Left lung (tissue), 10 donors: ENCODE results near the gene RET. TPM values are rescaled to one million over a fixed set of nuclear protein-coding genes. Genes with fewer than 3 reads are reported as not detected.
"Not testable (repeated sequence)": the region's sequence is repeated elsewhere in the genome, so short reads cannot be mapped to it uniquely, and the experiment has no call there.

Experiments used
- ATAC-seq: fragments of 200-7000 bp; cut with Tn5 transposase; one replicate; pipeline ENCODE4 v1.9.1; 2020; ENCODE audit warnings: moderate library complexity
- DNase-seq, 4 donors: peaks; one replicate each; pipeline ENCODE4 v3.0.0-alpha.2; 2013 to 2020
- H3K27ac ChIP-seq, 2 donors: fragments of 200-600 bp; sonication (generic) in 1 of 2; one replicate each; pipeline versions ENCODE4 v1.5.0 to v1.8.0; 2020 to 2021
- H3K27me3 ChIP-seq, 2 donors: fragments of 200-600 bp; sonication (generic) in 1 of 2; one replicate each; pipeline versions ENCODE4 v1.5.0 to v1.8.0; 2020 to 2021
- H3K36me3 ChIP-seq, 2 donors: fragments of 200-600 bp; sonication (generic) in 1 of 2; one replicate each; pipeline versions ENCODE4 v1.5.0 to v1.8.0; 2020 to 2021
- H3K4me1 ChIP-seq, 2 donors: fragments of 200-600 bp; one replicate each; pipeline ENCODE4 v1.8.0; 2021
- H3K4me3 ChIP-seq, 2 donors: fragments of 200-600 bp; sonication (generic) in 1 of 2; one replicate each; pipeline versions ENCODE4 v1.5.0 to v1.8.0; 2020 to 2021; ENCODE audit warnings: mild to moderate bottlenecking in 1 of 2
- H3K9me3 ChIP-seq, 2 donors: fragments of 200-600 bp; sonication (generic) in 1 of 2; one replicate each; pipeline versions ENCODE4 v1.5.0 to v1.8.0; 2020 to 2021
- intact Hi-C, 2 donors: fragments of 100-400 bp; cut with DNase I; formaldehyde crosslinking; loops; one replicate each; pipeline versions ENCODE4 v1.11.2 to v1.14.2; 2022
- polyA plus RNA-seq, 6 donors: library from polyadenylated mRNA; unstranded; fragments of 120-200 nt; gene quantifications; one replicate each; pipeline ENCODE4 v1.2.1, GENCODE V29; 2013; ENCODE audit not compliant: insufficient read length in 6 of 6
- total RNA-seq, 2 donors: library from RNA; stranded (reverse); fragmentation: NEBNext Ultra II Directional; extraction: Animal tissue kit (Norgen Biotek cat#: 25700); gene quantifications; one replicate each; pipeline ENCODE4 v1.2.1, GENCODE V29; 2021
- TF ChIP-seq, protein P1 (sequence below), 2 donors: fragments of 200-600 bp; sonication (generic) in 1 of 2; IDR thresholded peaks; one replicate each; pipeline versions ENCODE4 v1.5.0 to v1.8.0; 2021; ENCODE audit warnings: antibody characterized with exemption in 2 of 2
- donor health status: DM: no; HTN: yes; CAD: no.
- donor health status: DM: no; HTN: no; CAD: no.

The RET gene
- total and polyA plus RNA-seq, 8 donors: 0.97 to 3.8 (median 2.0) TPM

DNA sequence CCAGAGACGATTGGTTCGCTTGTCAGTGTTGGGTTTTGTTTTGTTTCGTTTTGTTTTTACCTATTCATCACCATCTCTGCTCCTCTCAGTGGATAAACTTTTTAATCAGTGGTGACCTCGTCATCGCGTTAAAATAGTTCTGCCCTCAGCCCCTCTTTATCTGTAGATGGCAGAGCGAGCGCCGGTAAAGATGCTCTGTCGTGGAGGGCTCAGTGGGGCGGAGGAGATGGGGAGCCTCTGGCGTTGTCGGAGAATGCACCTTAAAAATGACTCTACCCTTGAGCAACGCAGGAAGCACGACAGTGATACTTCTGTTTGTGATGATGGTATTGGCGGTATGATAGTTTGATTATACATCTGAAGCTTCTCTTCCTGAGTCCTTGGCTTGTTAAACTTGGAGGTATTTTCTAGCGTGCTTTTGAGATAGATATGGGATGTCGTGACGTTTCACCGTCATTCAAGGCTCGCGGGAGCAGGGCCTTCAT, 61.9 kb downstream of the RET start:
- peak overlapping the region; percentile 96 to 97 for H3K27ac ChIP-seq
- peak overlapping the region; percentile 82 to 96 for H3K4me3 ChIP-seq
- H3K9me3 ChIP-seq: no peaks in the 10 kb centered on the region
- peaks cover 28 to 59% of the 10 kb centered on the region in 2 donors for H3K4me1 ChIP-seq
- TF ChIP-seq, protein P1, sequence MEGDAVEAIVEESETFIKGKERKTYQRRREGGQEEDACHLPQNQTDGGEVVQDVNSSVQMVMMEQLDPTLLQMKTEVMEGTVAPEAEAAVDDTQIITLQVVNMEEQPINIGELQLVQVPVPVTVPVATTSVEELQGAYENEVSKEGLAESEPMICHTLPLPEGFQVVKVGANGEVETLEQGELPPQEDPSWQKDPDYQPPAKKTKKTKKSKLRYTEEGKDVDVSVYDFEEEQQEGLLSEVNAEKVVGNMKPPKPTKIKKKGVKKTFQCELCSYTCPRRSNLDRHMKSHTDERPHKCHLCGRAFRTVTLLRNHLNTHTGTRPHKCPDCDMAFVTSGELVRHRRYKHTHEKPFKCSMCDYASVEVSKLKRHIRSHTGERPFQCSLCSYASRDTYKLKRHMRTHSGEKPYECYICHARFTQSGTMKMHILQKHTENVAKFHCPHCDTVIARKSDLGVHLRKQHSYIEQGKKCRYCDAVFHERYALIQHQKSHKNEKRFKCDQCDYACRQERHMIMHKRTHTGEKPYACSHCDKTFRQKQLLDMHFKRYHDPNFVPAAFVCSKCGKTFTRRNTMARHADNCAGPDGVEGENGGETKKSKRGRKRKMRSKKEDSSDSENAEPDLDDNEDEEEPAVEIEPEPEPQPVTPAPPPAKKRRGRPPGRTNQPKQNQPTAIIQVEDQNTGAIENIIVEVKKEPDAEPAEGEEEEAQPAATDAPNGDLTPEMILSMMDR (IDR thresholded peaks at IDR 0.05): no peak
- no peaks in the 10 kb centered on the region for H3K27me3 ChIP-seq
- intact Hi-C loops: no loop called here
- H3K36me3 ChIP-seq: no peaks in the 10 kb centered on the region
- peak; percentile 22 for ATAC-seq
- DNase-seq: peak in 1 of 4 donors; percentile 44

DNA sequence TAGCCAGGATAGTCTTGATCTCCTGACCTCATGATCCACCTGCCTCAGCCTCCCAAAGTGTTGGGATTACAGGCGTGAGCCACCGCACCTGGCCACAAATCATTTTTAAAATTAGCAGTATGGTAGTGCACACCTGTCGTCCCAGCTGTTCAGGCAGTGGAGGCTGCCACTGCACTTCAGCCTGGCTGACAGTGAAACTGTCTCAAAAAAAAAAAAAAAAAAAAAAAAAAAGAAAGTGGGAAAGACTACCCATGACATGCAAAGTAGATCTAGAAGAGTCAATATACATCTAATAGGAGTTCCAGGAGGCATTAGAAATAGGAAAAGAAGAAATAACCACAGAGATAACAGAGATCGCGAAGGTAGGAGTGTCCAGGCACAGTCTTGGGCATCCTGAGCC, 64.6 kb downstream of the RET start:
- Histone ChIP-seq H3K4me3 (no peak overlapping the region), H3K9me3 (no peaks in the 10 kb centered on the region), H3K4me1 (peaks cover 28 to 79% of the 10 kb centered on the region in 2 donors), H3K36me3 (no peaks in the 10 kb centered on the region), H3K27ac (peak overlapping the region in 1 of 2 donors; percentile 96), H3K27me3 (no peaks in the 10 kb centered on the region)
- intact Hi-C loops: no loop called here
- ATAC-seq: no peak
- no peak for DNase-seq
- TF ChIP-seq, protein P1 (IDR thresholded peaks at IDR 0.05): no peak

DNA sequence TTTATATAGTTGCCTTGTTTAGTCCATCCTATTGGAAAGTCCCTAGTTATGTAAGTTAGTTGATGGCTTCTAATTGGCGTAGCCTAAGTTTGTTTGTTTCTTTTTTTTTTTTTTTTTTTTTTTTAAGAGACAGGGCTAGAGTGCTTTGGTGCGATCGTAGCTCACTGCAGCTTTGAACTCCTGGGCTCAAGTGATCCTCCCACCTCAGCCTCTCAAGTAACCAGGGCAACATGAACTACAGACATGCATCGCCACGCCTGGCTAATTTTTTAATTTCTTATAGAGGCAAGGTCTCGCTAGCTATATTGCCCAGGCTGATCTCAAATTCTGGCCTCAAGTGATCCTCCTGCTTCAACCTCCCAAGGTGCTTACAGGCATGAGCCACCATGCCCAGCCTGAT, 68.4 kb downstream of the RET start:
- DNase-seq (no peak), ATAC-seq (peak; percentile 43)
- H3K27ac ChIP-seq: peak overlapping the region in 1 of 2 donors; percentile 23
- intact Hi-C loops: no loop called here
- peaks cover 0 to 3% of the 10 kb centered on the region in 2 donors for H3K9me3 ChIP-seq
- H3K27me3 ChIP-seq: no peaks in the 10 kb centered on the region
- no peak overlapping the region for H3K4me3 ChIP-seq
- no peaks in the 10 kb centered on the region for H3K36me3 ChIP-seq
- TF ChIP-seq, protein P1 (IDR thresholded peaks at IDR 0.05): no peak
- H3K4me1 ChIP-seq: peaks cover 13 to 73% of the 10 kb centered on the region in 2 donors

DNA sequence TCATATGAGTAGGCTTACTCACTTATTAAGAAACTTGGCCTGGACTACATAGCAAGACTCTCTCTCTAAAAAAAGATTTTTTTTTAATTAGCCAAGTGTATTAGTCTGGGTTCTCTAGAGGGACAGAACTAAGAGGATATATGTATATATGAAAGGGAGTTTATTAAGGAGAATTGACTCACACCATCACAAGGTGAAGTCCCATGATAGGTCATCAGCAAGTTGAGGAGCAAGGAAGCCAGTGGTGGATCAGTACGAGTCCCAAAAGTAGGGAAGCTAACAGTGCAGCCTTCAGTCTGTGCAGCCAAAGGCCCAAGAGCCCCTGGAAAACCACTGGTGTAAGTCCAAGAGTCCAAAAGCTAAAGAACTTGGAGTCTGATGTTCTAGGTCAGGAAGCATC, 69.1 kb downstream of the RET start:
- H3K4me3 ChIP-seq, H3K36me3 ChIP-seq: not testable (repeated sequence)

DNA sequence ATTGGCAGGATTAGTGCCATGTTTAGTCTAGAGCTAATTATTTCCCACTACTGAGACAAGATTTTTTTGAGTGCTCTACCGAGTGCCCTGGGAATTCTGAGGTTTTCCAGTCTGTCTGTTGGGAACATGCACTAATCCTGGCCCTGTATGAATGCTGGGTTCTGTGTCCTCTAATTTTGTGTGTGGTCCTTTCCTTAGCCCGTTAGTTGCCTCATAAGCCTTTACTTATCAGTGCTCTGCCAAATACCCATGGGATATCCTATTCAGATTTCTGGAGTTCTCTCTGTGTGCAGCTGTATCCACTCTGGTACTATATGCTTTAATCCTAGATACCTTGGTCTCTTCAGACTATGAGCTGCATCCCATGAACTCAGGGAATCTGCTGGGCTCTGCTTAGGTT, 74.5 kb downstream of the RET start:
- intact Hi-C loops: no loop called here
- Histone ChIP-seq H3K9me3 (peaks cover 0 to 3% of the 10 kb centered on the region in 2 donors), H3K27me3 (no peaks in the 10 kb centered on the region), H3K36me3 (no peaks in the 10 kb centered on the region), H3K4me1 (peaks cover 16 to 69% of the 10 kb centered on the region in 2 donors), H3K27ac (peak overlapping the region; percentile 3 to 16), H3K4me3 (no peak overlapping the region)
- DNase-seq: no peak
- TF ChIP-seq, protein P1 (IDR thresholded peaks at IDR 0.05): no peak
- ATAC-seq: peak; percentile 40

More for the DNA sequence above, 69.1 kb downstream of the RET start:
- DNase-seq, H3K27me3 ChIP-seq, H3K27ac ChIP-seq, H3K9me3 ChIP-seq, ATAC-seq, intact Hi-C loops: not testable (repeated sequence)
- peaks cover 15 to 70% of the 10 kb centered on the region in 2 donors for H3K4me1 ChIP-seq

DNA sequence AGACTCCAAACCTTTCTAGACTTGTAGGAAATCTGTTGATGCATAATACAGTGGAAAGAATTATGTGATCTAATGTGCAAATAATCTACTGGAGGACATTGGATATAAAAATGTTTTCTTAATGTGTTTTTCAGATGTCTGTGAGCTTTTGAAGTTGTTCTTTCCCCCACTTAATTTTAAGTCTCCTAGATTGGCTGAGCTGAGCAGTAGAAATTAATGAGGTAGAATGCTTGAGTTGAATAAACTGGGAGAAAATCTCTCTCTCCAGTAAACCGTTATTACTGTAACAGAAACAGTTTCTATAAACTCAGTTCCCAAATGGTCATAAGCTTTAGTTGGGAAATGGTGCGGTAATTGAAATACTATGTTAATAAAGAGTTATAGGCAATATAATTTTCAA, 77.0 kb downstream of the RET start:
- H3K36me3 ChIP-seq: no peaks in the 10 kb centered on the region
- H3K4me1 ChIP-seq: peaks cover 25 to 74% of the 10 kb centered on the region in 2 donors
- peak in 2 of 4 donors; percentile 59 to 71 for DNase-seq
- ATAC-seq: peak; percentile 26
- H3K9me3 ChIP-seq: no peaks in the 10 kb centered on the region
- H3K4me3 ChIP-seq: no peak overlapping the region
- peak overlapping the region in 1 of 2 donors; percentile 45 for H3K27ac ChIP-seq
- TF ChIP-seq, protein P1 (IDR thresholded peaks at IDR 0.05): no peak
- intact Hi-C loops: no loop called here
- no peaks in the 10 kb centered on the region for H3K27me3 ChIP-seq
